ENCODE measurements around the gene TGFBR2. TPM values are rescaled to one million over a fixed set of nuclear protein-coding genes. Genes with fewer than 3 reads are reported as not detected.
A peak's percentile ranks its signal among the peaks of the same experiment; 100 is the strongest.

TGFBR2 gene
- total RNA-seq, 1 experiment from 2014 or later, result 22.5 TPM

DNA sequence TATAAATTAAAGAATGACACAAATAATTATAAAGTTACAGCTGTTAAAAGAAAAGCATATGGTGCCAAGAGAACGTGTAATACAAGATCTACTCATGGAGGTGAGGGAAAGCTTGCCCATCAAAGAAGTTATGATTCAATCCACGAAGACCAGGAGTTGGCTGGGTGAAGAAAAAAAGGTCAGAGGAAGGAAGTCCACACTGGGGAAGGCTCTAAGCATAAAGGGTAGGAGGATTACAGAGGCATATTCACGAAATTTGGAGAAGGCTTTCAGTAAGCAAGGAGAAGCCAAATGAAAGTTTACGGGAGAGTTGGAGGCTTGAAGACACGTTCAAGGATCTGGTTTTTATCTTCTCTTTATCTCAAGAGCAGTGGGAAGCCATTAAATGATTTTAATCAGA is 1.8 kb upstream of the TGFBR2 start:
- BruUV-seq (replicated peaks), result no TSS peak

More for the DNA sequence above, 1.8 kb upstream of the TGFBR2 start:
- Histone ChIP-seq H3K9me3 (ENCODE audit: control insufficient read depth in 1 of 2, insufficient read depth in 1 of 2, low read depth in 1 of 2, low read length in 2 of 2) (no peaks in the 10 kb centered on the region), H3K27ac (ENCODE audit: low read depth, low read length) (peak overlapping the region; percentile 98), H3K4me1 (ENCODE audit: control insufficient read depth in 1 of 2, insufficient read depth in 2 of 2, low read length in 2 of 2) (peaks cover 37 to 60% of the 10 kb centered on the region in 2 experiments), H4K20me1 (ENCODE audit: insufficient read depth) (no peaks in the 10 kb centered on the region), H3K27me3 (ENCODE audit: insufficient read depth, low read length) (no peaks in the 10 kb centered on the region), H2AFZ (ENCODE audit: low read depth, low read length, poor library complexity, severe bottlenecking) (peak overlapping the region; percentile 70), H3K36me3 (ENCODE audit: control insufficient read depth in 1 of 2, insufficient read depth in 2 of 2, low read length in 2 of 2) (no peaks in the 10 kb centered on the region), H3K9me2 (ENCODE audit: insufficient read depth) (no peaks in the 10 kb centered on the region), H3K4me2 (ENCODE audit: low read length) (peak overlapping the region; percentile 86), H3K79me2 (ENCODE audit: insufficient read depth, low read length) (peaks cover 31% of the 10 kb centered on the region), H3K4me3 (replicated peaks in 1 of 2; ENCODE audit: low read depth in 1 of 2, low read length in 2 of 2) (no peak overlapping the region), H3K9ac (ENCODE audit: low read length) (no peak overlapping the region)
- ChIA-PET POLR2A (no interaction called here), CTCF (no interaction called here), RAD21 (ENCODE audit: low non-redundant PET in 1 of 2, low total read pairs in 2 of 2, uncharacterized antibody in 2 of 2, unreplicated experiment in 2 of 2) (no interaction called here)
- intact Hi-C loops (cut with micrococcal nuclease), result no loop called here
- DNase-seq (ENCODE audit: low read depth, low spot score) (no peak), ATAC-seq (no peak)
- no peak for TF ChIP-seq JUND (IDR thresholded peaks at IDR 0.05)
- TF ChIP-seq EGR1 (IDR thresholded peaks at IDR 0.05; ENCODE audit: low read depth), result no peak
- TF ChIP-seq CBX3 (IDR thresholded peaks at IDR 0.05; ENCODE audit: low read depth), result no peak
- TF ChIP-seq, protein P1, sequence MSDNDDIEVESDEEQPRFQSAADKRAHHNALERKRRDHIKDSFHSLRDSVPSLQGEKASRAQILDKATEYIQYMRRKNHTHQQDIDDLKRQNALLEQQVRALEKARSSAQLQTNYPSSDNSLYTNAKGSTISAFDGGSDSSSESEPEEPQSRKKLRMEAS (IDR thresholded peaks at IDR 0.05), result no peak
- TF ChIP-seq ZNF274 (IDR thresholded peaks at IDR 0.05; ENCODE audit: low read depth, low read length), result no peak
- no peak for TF ChIP-seq CEBPB (IDR thresholded peaks at IDR 0.05; ENCODE audit: low read depth)
- no peak for TF ChIP-seq SIN3A (IDR thresholded peaks at IDR 0.05; ENCODE audit: low read depth)
- TF ChIP-seq, protein P2, sequence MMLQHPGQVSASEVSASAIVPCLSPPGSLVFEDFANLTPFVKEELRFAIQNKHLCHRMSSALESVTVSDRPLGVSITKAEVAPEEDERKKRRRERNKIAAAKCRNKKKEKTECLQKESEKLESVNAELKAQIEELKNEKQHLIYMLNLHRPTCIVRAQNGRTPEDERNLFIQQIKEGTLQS (IDR thresholded peaks at IDR 0.05), result no peak
- TF ChIP-seq ELF1 (IDR thresholded peaks at IDR 0.05; ENCODE audit: borderline replicate concordance, low read depth), result no peak
- TF ChIP-seq, protein P3, sequence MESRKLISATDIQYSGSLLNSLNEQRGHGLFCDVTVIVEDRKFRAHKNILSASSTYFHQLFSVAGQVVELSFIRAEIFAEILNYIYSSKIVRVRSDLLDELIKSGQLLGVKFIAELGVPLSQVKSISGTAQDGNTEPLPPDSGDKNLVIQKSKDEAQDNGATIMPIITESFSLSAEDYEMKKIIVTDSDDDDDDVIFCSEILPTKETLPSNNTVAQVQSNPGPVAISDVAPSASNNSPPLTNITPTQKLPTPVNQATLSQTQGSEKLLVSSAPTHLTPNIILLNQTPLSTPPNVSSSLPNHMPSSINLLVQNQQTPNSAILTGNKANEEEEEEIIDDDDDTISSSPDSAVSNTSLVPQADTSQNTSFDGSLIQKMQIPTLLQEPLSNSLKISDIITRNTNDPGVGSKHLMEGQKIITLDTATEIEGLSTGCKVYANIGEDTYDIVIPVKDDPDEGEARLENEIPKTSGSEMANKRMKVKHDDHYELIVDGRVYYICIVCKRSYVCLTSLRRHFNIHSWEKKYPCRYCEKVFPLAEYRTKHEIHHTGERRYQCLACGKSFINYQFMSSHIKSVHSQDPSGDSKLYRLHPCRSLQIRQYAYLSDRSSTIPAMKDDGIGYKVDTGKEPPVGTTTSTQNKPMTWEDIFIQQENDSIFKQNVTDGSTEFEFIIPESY (IDR thresholded peaks at IDR 0.05; ENCODE audit: extremely low read depth, insufficient replicate concordance, low read length), result no peak
- TF ChIP-seq, protein P4, sequence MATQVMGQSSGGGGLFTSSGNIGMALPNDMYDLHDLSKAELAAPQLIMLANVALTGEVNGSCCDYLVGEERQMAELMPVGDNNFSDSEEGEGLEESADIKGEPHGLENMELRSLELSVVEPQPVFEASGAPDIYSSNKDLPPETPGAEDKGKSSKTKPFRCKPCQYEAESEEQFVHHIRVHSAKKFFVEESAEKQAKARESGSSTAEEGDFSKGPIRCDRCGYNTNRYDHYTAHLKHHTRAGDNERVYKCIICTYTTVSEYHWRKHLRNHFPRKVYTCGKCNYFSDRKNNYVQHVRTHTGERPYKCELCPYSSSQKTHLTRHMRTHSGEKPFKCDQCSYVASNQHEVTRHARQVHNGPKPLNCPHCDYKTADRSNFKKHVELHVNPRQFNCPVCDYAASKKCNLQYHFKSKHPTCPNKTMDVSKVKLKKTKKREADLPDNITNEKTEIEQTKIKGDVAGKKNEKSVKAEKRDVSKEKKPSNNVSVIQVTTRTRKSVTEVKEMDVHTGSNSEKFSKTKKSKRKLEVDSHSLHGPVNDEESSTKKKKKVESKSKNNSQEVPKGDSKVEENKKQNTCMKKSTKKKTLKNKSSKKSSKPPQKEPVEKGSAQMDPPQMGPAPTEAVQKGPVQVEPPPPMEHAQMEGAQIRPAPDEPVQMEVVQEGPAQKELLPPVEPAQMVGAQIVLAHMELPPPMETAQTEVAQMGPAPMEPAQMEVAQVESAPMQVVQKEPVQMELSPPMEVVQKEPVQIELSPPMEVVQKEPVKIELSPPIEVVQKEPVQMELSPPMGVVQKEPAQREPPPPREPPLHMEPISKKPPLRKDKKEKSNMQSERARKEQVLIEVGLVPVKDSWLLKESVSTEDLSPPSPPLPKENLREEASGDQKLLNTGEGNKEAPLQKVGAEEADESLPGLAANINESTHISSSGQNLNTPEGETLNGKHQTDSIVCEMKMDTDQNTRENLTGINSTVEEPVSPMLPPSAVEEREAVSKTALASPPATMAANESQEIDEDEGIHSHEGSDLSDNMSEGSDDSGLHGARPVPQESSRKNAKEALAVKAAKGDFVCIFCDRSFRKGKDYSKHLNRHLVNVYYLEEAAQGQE (IDR thresholded peaks at IDR 0.05; ENCODE audit: low read depth), result no peak
